ENCODE data around the gene SS18L1.

The SS18L1 gene

GRCh38 chr20:62176866-62177265 is 33.3 kb downstream of the SS18L1 start:
- no peak for DNase-seq

- no peak for DNase-seq
Measured at GRCh38 chr20:62177307-62177706, 33.7 kb downstream of the SS18L1 start.

- DNase-seq, result no peak
Measured at GRCh38 chr20:62178316-62179161, 35.0 kb downstream of the SS18L1 start.

- DNase-seq, result no peak
Measured at GRCh38 chr20:62179162-62179504, 35.6 kb downstream of the SS18L1 start.

GRCh38 chr20:62181808-62182207 is 38.2 kb downstream of the SS18L1 start:
- DNase-seq, result no peak

GRCh38 chr20:62182469-62183425 is 39.2 kb downstream of the SS18L1 start, which contains the start of gene MTG2:
TSS of gene MTG2 (plus strand) at chr20:62183028. CDS start at chr20:62193421, 10,393 bp downstream.
- peak; percentile 90 to 93 for DNase-seq

- no peak for DNase-seq
Measured at GRCh38 chr20:62183426-62184142, 40.0 kb downstream of the SS18L1 start.

- DNase-seq, result no peak
Measured at GRCh38 chr20:62186096-62186426, 42.5 kb downstream of the SS18L1 start.

- DNase-seq, result no peak
Measured at GRCh38 chr20:62186887-62187866, 43.6 kb downstream of the SS18L1 start.

- DNase-seq, result no peak
Measured at GRCh38 chr20:62190639-62191411, 47.3 kb downstream of the SS18L1 start.

- no peak for DNase-seq
Measured at GRCh38 chr20:62191781-62192559, 48.4 kb downstream of the SS18L1 start.

GRCh38 chr20:62192635-62193034 is 49.1 kb downstream of the SS18L1 start:
- no peak for DNase-seq

- no peak for DNase-seq
Measured at GRCh38 chr20:62193079-62194025, 49.8 kb downstream of the SS18L1 start.

- no peak for DNase-seq
Measured at GRCh38 chr20:62195075-62195405, 51.5 kb downstream of the SS18L1 start.

- no peak for DNase-seq
Measured at GRCh38 chr20:62195736-62196135, 52.2 kb downstream of the SS18L1 start.

GRCh38 chr20:62196286-62196685 is 52.7 kb downstream of the SS18L1 start:
- DNase-seq, result no peak

- no peak for DNase-seq
Measured at GRCh38 chr20:62197311-62197710, 53.7 kb downstream of the SS18L1 start.

- no peak for DNase-seq
Measured at GRCh38 chr20:62197801-62198200, 54.2 kb downstream of the SS18L1 start.

GRCh38 chr20:62198496-62198895 is 54.9 kb downstream of the SS18L1 start:
- no peak for DNase-seq

Measured in activated CD4-positive, alpha-beta T cell treated with anti-CD3 and anti-CD28 coated beads, Interleukin-2, amount 50 U/mL, for 4 hours (primary cell).